Measurements from ENCODE around the gene TLL1. TPM values are rescaled to one million over a fixed set of nuclear protein-coding genes. Genes with fewer than 3 reads are reported as not detected.

TLL1 gene
- total and polyA plus RNA-seq, 8 donors = 1.4 to 7.7 (median 3.9) TPM

GRCh38 chr4:166044871-166045270 is 171.8 kb downstream of the TLL1 start:
- H3K4me1 ChIP-seq = no peaks in the 10 kb centered on the region
- no peak overlapping the region for H3K27ac ChIP-seq
- H3K27me3 ChIP-seq = no peaks in the 10 kb centered on the region
- no peaks in the 10 kb centered on the region for H3K9me3 ChIP-seq
- ATAC-seq = no peak
- H3K4me3 ChIP-seq = no peak overlapping the region
- no peaks in the 10 kb centered on the region for H3K36me3 ChIP-seq
- intact Hi-C loops (cut with DNase I) = no loop called here
- TF ChIP-seq CTCF (IDR thresholded peaks at IDR 0.05) = no peak
- DNase-seq = no peak

- TF ChIP-seq CTCF (IDR thresholded peaks at IDR 0.05) = no peak
- Histone ChIP-seq H3K36me3 (no peaks in the 10 kb centered on the region), H3K27ac (no peak overlapping the region), H3K27me3 (no peaks in the 10 kb centered on the region), H3K4me3 (no peak overlapping the region), H3K4me1 (no peaks in the 10 kb centered on the region), H3K9me3 (no peaks in the 10 kb centered on the region)
- DNase-seq = no peak
- ATAC-seq = no peak
- intact Hi-C loops (cut with DNase I) = no loop called here
Measured at GRCh38 chr4:166045457-166045856, 172.4 kb downstream of the TLL1 start.

- Histone ChIP-seq H3K36me3 (no peaks in the 10 kb centered on the region), H3K4me1 (no peaks in the 10 kb centered on the region), H3K4me3 (no peak overlapping the region), H3K27ac (no peak overlapping the region), H3K27me3 (no peaks in the 10 kb centered on the region), H3K9me3 (no peaks in the 10 kb centered on the region)
- TF ChIP-seq CTCF (IDR thresholded peaks at IDR 0.05) = no peak
- ATAC-seq = no peak
- intact Hi-C loops (cut with DNase I) = no loop called here
- DNase-seq = no peak
Measured at GRCh38 chr4:166049036-166049435, 176.0 kb downstream of the TLL1 start.

GRCh38 chr4:166064721-166065120 is 191.7 kb downstream of the TLL1 start:
- ATAC-seq (no peak), DNase-seq (no peak)
- TF ChIP-seq CTCF (IDR thresholded peaks at IDR 0.05) = no peak
- H3K9me3 ChIP-seq = no peaks in the 10 kb centered on the region
- H3K4me3 ChIP-seq = no peak overlapping the region
- intact Hi-C loops (cut with DNase I) = no loop called here
- no peak overlapping the region for H3K27ac ChIP-seq
- H3K36me3 ChIP-seq = no peaks in the 10 kb centered on the region
- H3K4me1 ChIP-seq = no peaks in the 10 kb centered on the region
- H3K27me3 ChIP-seq = no peaks in the 10 kb centered on the region

GRCh38 chr4:166065324-166065723 is 192.3 kb downstream of the TLL1 start:
- no peaks in the 10 kb centered on the region for H3K9me3 ChIP-seq
- H3K27me3 ChIP-seq = no peaks in the 10 kb centered on the region
- no peaks in the 10 kb centered on the region for H3K36me3 ChIP-seq
- no peak for ATAC-seq
- DNase-seq = no peak
- no peak for TF ChIP-seq CTCF (IDR thresholded peaks at IDR 0.05)
- intact Hi-C loops (cut with DNase I) = no loop called here
- H3K4me3 ChIP-seq = no peak overlapping the region
- no peaks in the 10 kb centered on the region for H3K4me1 ChIP-seq
- H3K27ac ChIP-seq = no peak overlapping the region

All from left lung (tissue), 10 donors.